Metanephros (tissue), 2 donors: ENCODE results near the gene PARD3B. TPM values are rescaled to one million over a fixed set of nuclear protein-coding genes. Genes with fewer than 3 reads are reported as not detected.

Source experiments
- small RNA-seq: library from RNA; depleted of rRNA; stranded (forward); fragments of <200 nt; gene quantifications from one replicate; pipeline ENCODE3, GENCODE V24; 2014; ENCODE audit warnings: low replicate concordance
- total RNA-seq: library from RNA; depleted of rRNA; stranded (reverse); fragments of >200 nt; gene quantifications from one replicate; pipeline ENCODE4 v1.2.3, GENCODE V29; 2014

The PARD3B gene
- total RNA-seq, result 44.8 TPM

DNA sequence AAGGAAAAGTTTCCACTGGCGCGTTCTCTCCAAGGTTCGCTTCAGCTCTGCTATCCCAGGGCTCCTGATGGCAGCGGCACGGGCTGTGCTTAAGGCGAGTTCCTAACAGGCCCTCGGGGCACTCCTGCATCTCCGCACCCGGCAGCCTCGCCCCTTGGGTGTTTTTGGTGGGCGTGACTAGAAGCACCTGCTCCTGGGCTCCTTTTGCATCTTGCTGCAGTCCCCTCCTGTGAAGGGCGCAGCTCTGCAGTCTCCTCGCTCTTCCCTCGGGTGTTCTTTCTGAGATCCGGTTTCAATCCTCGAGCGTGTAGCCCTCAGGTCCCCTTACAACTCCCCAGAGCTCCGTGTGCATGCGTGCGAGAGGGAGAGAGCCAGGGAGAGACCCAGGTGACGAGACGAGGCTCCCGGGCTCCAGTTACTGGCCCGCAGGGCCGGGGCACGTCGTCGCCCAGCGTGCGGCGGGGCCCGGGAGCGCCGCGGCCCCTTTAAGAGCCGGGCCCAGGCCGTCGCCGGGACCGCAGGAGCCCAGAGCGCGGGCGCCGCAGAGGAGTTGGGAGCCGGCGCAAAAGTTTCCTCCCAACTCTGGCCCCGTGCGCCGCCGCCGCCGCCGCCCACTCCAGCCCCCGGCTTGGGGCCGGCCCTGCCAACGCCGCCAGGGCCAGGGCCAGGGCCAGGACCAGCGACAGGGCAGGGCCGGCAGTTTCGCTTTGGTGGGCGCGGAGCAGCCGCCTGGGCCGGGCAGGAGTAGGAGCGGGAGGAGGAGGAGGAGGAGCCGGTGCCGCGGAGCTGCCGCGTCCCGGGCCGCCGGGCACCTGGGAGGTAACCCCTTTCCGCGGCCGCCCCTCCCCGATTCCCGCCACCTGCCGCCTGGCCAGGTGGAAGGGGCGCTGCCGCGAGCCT lies at the start of gene PARD3B:
Gene PARD3B (plus strand): TSS at position 515 of the 900 bp plus-strand sequence. CDS start 525 bp downstream, outside the sequence.

Small RNA genes lying within 50 kb of the gene (small RNA-seq; reads per million reads assigned to genes)
- not detected for gene AC008171.1
